H1 (cell line): ENCODE data around the gene MAP9. TPM values are rescaled to one million over a fixed set of nuclear protein-coding genes. Genes with fewer than 3 reads are reported as not detected.
"Not testable (repeated sequence)": the region's sequence is repeated elsewhere in the genome, so short reads cannot be mapped to it uniquely, and the experiment has no call there.

Source experiments
- CTCF ChIA-PET: fragments of 300-600 bp; sonication (Branson Sonifier 250); formaldehyde crosslinking; loops from one replicate; lab custom pipeline; 2021; ENCODE audit not compliant: partially characterized antibody; lab: Charles Lee
- POLR2A ChIA-PET: fragments of 300-600 bp; sonication (Branson Sonifier 250); formaldehyde crosslinking; loops from one replicate; lab custom pipeline; 2021; ENCODE audit warnings: inconsistent platforms; ENCODE audit not compliant: partially characterized antibody; lab: Charles Lee
- DNase-seq, 2 experiments: peaks; one replicate each; pipeline versions ENCODE4 v3.0.0 to v3.0.0-alpha.2; 2010 to 2022; ENCODE audit warnings: low spot score in 2 of 2, low read depth in 1 of 2, mixed read lengths in 1 of 2
- FAIRE-seq: peaks from 2 replicates; lab custom pipeline; 2011; peaks lifted over from hg19 to GRCh38; lab: Jason Lieb, UNC
- H2AFZ ChIP-seq: 2 replicates; pipeline ENCODE4 v1.8.1; 2012; ENCODE audit warnings: low read length, inconsistent platforms
- H2AK5ac ChIP-seq: 2 replicates; pipeline ENCODE4 v1.6.1; 2013; ENCODE audit warnings: low read depth, low read length
- H2BK120ac ChIP-seq: replicated peaks from 2 replicates; pipeline ENCODE3; 2013; ENCODE audit warnings: low read depth, low read length, inconsistent platforms
- H2BK12ac ChIP-seq: 2 replicates; pipeline ENCODE4 v1.6.1; 2013; ENCODE audit warnings: low read depth, low read length
- H2BK15ac ChIP-seq: 2 replicates; pipeline ENCODE4 v1.6.1; 2013; ENCODE audit warnings: low read length
- H2BK20ac ChIP-seq: 2 replicates; pipeline ENCODE4 v1.6.1; 2013; ENCODE audit warnings: low read length
- H2BK5ac ChIP-seq: 2 replicates; pipeline ENCODE4 v1.6.1; 2013; ENCODE audit warnings: low read depth, low read length
- H3K14ac ChIP-seq: 2 replicates; pipeline ENCODE4 v1.6.1; 2013; ENCODE audit warnings: inconsistent platforms; ENCODE audit not compliant: insufficient read length
- H3K18ac ChIP-seq: 2 replicates; pipeline ENCODE4 v1.6.1; 2013; ENCODE audit warnings: low read length; ENCODE audit errors: extremely low read depth
- H3K23ac ChIP-seq: 2 replicates; pipeline ENCODE4 v1.6.1; 2013; ENCODE audit warnings: inconsistent platforms; ENCODE audit not compliant: insufficient read length
- H3K23me2 ChIP-seq: 2 replicates; pipeline ENCODE4 v1.6.1; 2013; ENCODE audit warnings: low read depth, low read length
- H3K27ac ChIP-seq: 2 replicates; pipeline ENCODE4 v1.6.1; 2011; ENCODE audit warnings: low read depth, low read length, inconsistent platforms
- H3K27me3 ChIP-seq, 4 experiments: replicated peaks in 1 of 4; 1 replicate in 1 of 4; 2 replicates in 3 of 4; pipeline versions ENCODE4 v1.6.1 to v1.8.1; 2011 to 2013; ENCODE audit warnings: low read length in 3 of 4, mild to moderate bottlenecking in 3 of 4, inconsistent platforms in 2 of 4, mixed read lengths in 2 of 4, moderate library complexity in 1 of 4; ENCODE audit not compliant: control insufficient read depth in 3 of 4, insufficient read depth in 3 of 4; ENCODE audit errors: extremely low read depth in 1 of 4
- H3K36me3 ChIP-seq, 4 experiments: 2 replicates each; pipeline versions ENCODE4 v1.6.1 to v1.8.1; 2011 to 2013; ENCODE audit warnings: mild to moderate bottlenecking in 4 of 4, low read length in 3 of 4, moderate library complexity in 2 of 4, control low read depth in 1 of 4, inconsistent platforms in 1 of 4; ENCODE audit not compliant: insufficient read depth in 4 of 4, control insufficient read depth in 2 of 4
- H3K4ac ChIP-seq: replicated peaks from 2 replicates; pipeline ENCODE3; 2013; ENCODE audit warnings: low read length, low read depth, mixed read lengths, inconsistent platforms; ENCODE audit not compliant: insufficient read length
- H3K4me1 ChIP-seq, 4 experiments: replicated peaks in 1 of 4; 1 replicate in 1 of 4; 2 replicates in 3 of 4; pipeline versions ENCODE4 v1.6.1 to v1.8.1; 2011 to 2013; ENCODE audit warnings: low read length in 3 of 4, inconsistent platforms in 2 of 4, mixed read lengths in 1 of 4; ENCODE audit not compliant: insufficient read depth in 4 of 4, control insufficient read depth in 3 of 4
- H3K4me2 ChIP-seq, 2 experiments: 2 replicates each; pipeline versions ENCODE4 v1.6.1 to v1.8.1; 2011 to 2013; ENCODE audit warnings: low read depth in 2 of 2, low read length in 2 of 2, control low read depth in 1 of 2, inconsistent platforms in 1 of 2, mild to moderate bottlenecking in 1 of 2; ENCODE audit not compliant: insufficient read depth in 1 of 2
- H3K4me3 ChIP-seq, 4 experiments: fragments of 200-600, 300-600 bp in 1 of 4; sonication (generic), shearing (Covaris generic), sonication (Bioruptor Twin) in 1 of 4; 2 replicates each; pipeline versions ENCODE4 v1.5.1 to v1.8.1; 2011 to 2016; ENCODE audit warnings: low read length in 4 of 4, low read depth in 3 of 4, control low read depth in 2 of 4, inconsistent platforms in 2 of 4, mild to moderate bottlenecking in 2 of 4, mixed read lengths in 1 of 4, moderate library complexity in 1 of 4; ENCODE audit not compliant: insufficient read depth in 2 of 4; ENCODE audit errors: extremely low read depth in 1 of 4
- H3K56ac ChIP-seq: replicated peaks from 2 replicates; pipeline ENCODE3; 2013; ENCODE audit warnings: low read depth, mild to moderate bottlenecking, mixed read lengths, low read length, inconsistent platforms; ENCODE audit not compliant: insufficient read length
- H3K79me1 ChIP-seq: 2 replicates; pipeline ENCODE4 v1.6.1; 2013; ENCODE audit warnings: low read depth, low read length, control low read depth
- H3K79me2 ChIP-seq, 2 experiments: 2 replicates each; pipeline versions ENCODE4 v1.6.1 to v1.8.1; 2012 to 2013; ENCODE audit warnings: low read length in 2 of 2, mild to moderate bottlenecking in 2 of 2, inconsistent platforms in 1 of 2; ENCODE audit not compliant: insufficient read depth in 2 of 2, control insufficient read depth in 1 of 2
- H3K9ac ChIP-seq, 4 experiments: replicated peaks in 1 of 4; 1 replicate in 1 of 4; 2 replicates in 3 of 4; pipeline versions ENCODE4 v1.6.1 to v1.8.1; 2011 to 2013; ENCODE audit warnings: low read depth in 3 of 4, low read length in 3 of 4, control low read depth in 2 of 4, mild to moderate bottlenecking in 2 of 4, moderate library complexity in 2 of 4, inconsistent platforms in 1 of 4; ENCODE audit errors: extremely low read depth in 1 of 4
- H3K9me3 ChIP-seq, 2 experiments: 2 replicates each; pipeline versions ENCODE4 v1.6.1 to v1.8.1; 2012 to 2013; ENCODE audit warnings: mild to moderate bottlenecking in 2 of 2, moderate library complexity in 2 of 2, control low read depth in 1 of 2, inconsistent platforms in 1 of 2, low read depth in 1 of 2, low read length in 1 of 2, mixed read lengths in 1 of 2; ENCODE audit not compliant: insufficient read depth in 2 of 2
- H4K20me1 ChIP-seq, 2 experiments: replicated peaks in 1 of 2; 2 replicates each; pipeline versions ENCODE3 to v1.8.1; 2011 to 2013; ENCODE audit warnings: inconsistent platforms in 2 of 2, low read length in 2 of 2, mild to moderate bottlenecking in 1 of 2; ENCODE audit not compliant: insufficient read depth in 2 of 2, control insufficient read depth in 1 of 2
- H4K5ac ChIP-seq: 2 replicates; pipeline ENCODE4 v1.6.1; 2013; ENCODE audit warnings: low read length, low read depth, mixed read lengths, inconsistent platforms; ENCODE audit not compliant: insufficient read length
- H4K8ac ChIP-seq: 2 replicates; pipeline ENCODE4 v1.8.0; 2013; ENCODE audit warnings: mild to moderate bottlenecking, moderate library complexity, low read length, inconsistent platforms; ENCODE audit not compliant: insufficient read depth; ENCODE audit errors: extremely low read depth
- H4K91ac ChIP-seq: replicated peaks from 2 replicates; pipeline ENCODE3; 2013; ENCODE audit warnings: low read length, mixed read lengths, inconsistent platforms; ENCODE audit not compliant: insufficient read length
- WGBS, 2 experiments: shearing (Covaris generic) in 1 of 2; methylation state at CpG; one replicate each; pipeline versions ENCODE4 v1.1.6 to v1.1.7; 2013 to 2015; ENCODE audit warnings: low lambda C conversion rate in 2 of 2, mixed read lengths in 2 of 2, inconsistent platforms in 1 of 2, low coverage in 1 of 2, missing lambda C conversion rate in 1 of 2; ENCODE audit not compliant: insufficient replicate concordance in 2 of 2, insufficient coverage in 1 of 2, insufficient read length in 1 of 2; ENCODE audit errors: extremely low coverage in 1 of 2, missing lambda C conversion rate in 1 of 2; 5-methylcytosine and 5-hydroxymethylcytosine counted together
- polyA plus RNA-seq, 7 experiments: library from polyadenylated mRNA; depleted of rRNA in 3 of 7; stranded (reverse) in 5 of 7; unstranded in 2 of 7; fragments of >200 nt in 5 of 7; fragments of 200-250 nt in 2 of 7; gene quantifications; 1 replicate in 5 of 7; 2 replicates in 1 of 7; 4 replicates in 1 of 7; pipeline versions ENCODE4 v1.2.1 to v1.2.3, GENCODE V29; 2011 to 2013; ENCODE audit warnings: missing spikeins in 2 of 7, mixed read lengths in 2 of 7
- total RNA-seq: library from RNA; stranded (reverse); fragmentation: NEBNext Ultra II Directional; extraction: Animal tissue kit (Norgen Biotek cat#: 25700); gene quantifications from 2 replicates; pipeline ENCODE4 v1.2.1, GENCODE V29; 2021

The MAP9 gene
- total and polyA plus RNA-seq, 2 of the 8 experiments (the other 6 are each of a cell fraction or from before 2014, with no cell fraction given): 2.1 to 18.9 TPM

- H2BK20ac ChIP-seq, H3K79me2 ChIP-seq, H2AFZ ChIP-seq, H2AK5ac ChIP-seq, H4K91ac ChIP-seq, H3K23me2 ChIP-seq, POLR2A ChIA-PET, DNase-seq, H3K79me1 ChIP-seq, H4K8ac ChIP-seq, H2BK120ac ChIP-seq, H3K56ac ChIP-seq, H3K4me3 ChIP-seq, H3K9me3 ChIP-seq, H3K4me1 ChIP-seq, H3K4ac ChIP-seq, H2BK15ac ChIP-seq, H3K27me3 ChIP-seq, H3K18ac ChIP-seq, H3K27ac ChIP-seq, H4K20me1 ChIP-seq, H3K14ac ChIP-seq, H3K23ac ChIP-seq, FAIRE-seq, H3K36me3 ChIP-seq, H2BK12ac ChIP-seq, CTCF ChIA-PET, H2BK5ac ChIP-seq, H3K9ac ChIP-seq, H3K4me2 ChIP-seq, H4K5ac ChIP-seq: not testable (repeated sequence)
- 90% methylated on average over 5 of the region's 5 CpGs; no CpG with 5 or more reads in 1 of the 2 experiments for WGBS, 2 experiments
Measured at GRCh38 chr4:155312027-155312426, 64.7 kb downstream of the MAP9 start.
